Mesothelial cell of epicardium (in vitro differentiated cells): ENCODE measurements around the gene XRCC5. TPM values are rescaled to one million over a fixed set of nuclear protein-coding genes. Genes with fewer than 3 reads are reported as not detected.

ENCODE experiments used
- DNase-seq, 2 experiments: peaks; one replicate each; pipeline ENCODE4 v3.0.0; 2021; ENCODE audit warnings: low spot score in 2 of 2; ENCODE audit not compliant: unreplicated experiment in 2 of 2
- H3K27ac Mint-ChIP-seq: 2 replicates; pipeline ENCODE4 v1.8.0; 2021; ENCODE audit warnings: mixed read lengths
- H3K27me3 Mint-ChIP-seq: 2 replicates; pipeline ENCODE4 v1.8.0; 2021; ENCODE audit warnings: low read depth, mixed read lengths
- H3K36me3 Mint-ChIP-seq: 2 replicates; pipeline ENCODE4 v1.8.0; 2021; ENCODE audit warnings: mixed read lengths
- H3K4me1 Mint-ChIP-seq: 2 replicates; pipeline ENCODE4 v1.8.0; 2021; ENCODE audit warnings: mixed read lengths
- H3K4me3 Mint-ChIP-seq: 2 replicates; pipeline ENCODE4 v1.8.0; 2021; ENCODE audit warnings: mild to moderate bottlenecking, moderate library complexity, mixed read lengths
- H3K9me3 Mint-ChIP-seq: 2 replicates; pipeline ENCODE4 v1.8.0; 2021; ENCODE audit warnings: mixed read lengths
- CTCF ChIP-seq: fragments of 200-600 bp; sonication (generic); IDR thresholded peaks from one replicate; pipeline ENCODE4 v1.5.0; 2021; ENCODE audit warnings: antibody characterized with exemption; ENCODE audit not compliant: unreplicated experiment
- total RNA-seq: library from RNA; stranded (reverse); gene quantifications from 3 replicates; pipeline ENCODE4 v1.2.1, GENCODE V29; 2021

XRCC5 gene
- total RNA-seq, 1 donor from 2014 or later = 294 TPM

GRCh38 chr2:216242365-216242764 is 133.2 kb downstream of the XRCC5 start:
- H3K4me1 Mint-ChIP-seq = no peaks in the 10 kb centered on the region
- no peak for TF ChIP-seq CTCF
- no peak overlapping the region for H3K4me3 Mint-ChIP-seq
- H3K36me3 Mint-ChIP-seq = no peaks in the 10 kb centered on the region
- no peaks in the 10 kb centered on the region for H3K9me3 Mint-ChIP-seq
- no peak for DNase-seq
- no peak overlapping the region for H3K27ac Mint-ChIP-seq
- H3K27me3 Mint-ChIP-seq = peaks cover 4% of the 10 kb centered on the region

DNA sequence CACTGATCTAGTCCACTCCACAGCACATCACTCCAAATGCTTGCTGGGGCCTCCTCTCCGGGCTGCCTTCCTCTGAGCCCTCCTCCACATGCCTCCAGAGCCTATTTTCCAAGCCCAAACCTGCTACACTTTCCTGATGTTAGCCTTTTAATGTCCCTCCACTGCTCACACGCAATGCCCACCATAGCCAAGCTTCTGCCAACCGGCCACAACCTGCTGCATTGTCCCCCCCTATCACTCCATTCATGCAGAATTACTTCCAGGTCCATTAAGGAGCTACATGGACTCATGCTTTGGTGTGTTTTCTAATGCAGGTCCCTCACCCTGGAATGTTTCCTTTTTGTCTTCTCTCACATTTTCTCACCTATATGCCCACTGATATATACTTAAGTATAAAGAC is 133.9 kb downstream of the XRCC5 start:
- Mint-ChIP-seq H3K4me3 (no peak overlapping the region), H3K36me3 (no peaks in the 10 kb centered on the region), H3K27me3 (peaks cover 4% of the 10 kb centered on the region), H3K27ac (no peak overlapping the region), H3K9me3 (no peaks in the 10 kb centered on the region), H3K4me1 (no peaks in the 10 kb centered on the region)
- no peak for DNase-seq
- no peak for TF ChIP-seq CTCF

- H3K4me3 Mint-ChIP-seq = no peak overlapping the region
- peaks cover 11% of the 10 kb centered on the region for H3K9me3 Mint-ChIP-seq
- no peaks in the 10 kb centered on the region for H3K36me3 Mint-ChIP-seq
- H3K27me3 Mint-ChIP-seq = peaks cover 13% of the 10 kb centered on the region
- no peaks in the 10 kb centered on the region for H3K4me1 Mint-ChIP-seq
- no peak overlapping the region for H3K27ac Mint-ChIP-seq
- DNase-seq = no peak
- TF ChIP-seq CTCF = no peak
Observed at GRCh38 chr2:216245391-216245975, 136.3 kb downstream of the XRCC5 start.

- Mint-ChIP-seq H3K4me1 (no peaks in the 10 kb centered on the region), H3K27ac (no peak overlapping the region), H3K4me3 (no peak overlapping the region), H3K27me3 (peaks cover 18% of the 10 kb centered on the region), H3K36me3 (no peaks in the 10 kb centered on the region), H3K9me3 (peaks cover 11% of the 10 kb centered on the region)
- TF ChIP-seq CTCF = no peak
- no peak for DNase-seq
Observed at GRCh38 chr2:216246766-216247165, 137.6 kb downstream of the XRCC5 start.

Other genes with a start within 250 kb of the XRCC5 start
- gene MREG, start 95.8 kb upstream of the XRCC5 start, total RNA-seq = 11.4 to 12.8 TPM (median 11.9 TPM) in 3 replicates
- gene PECR, start 27.5 kb upstream of the XRCC5 start, total RNA-seq = 9.3 to 12.2 TPM (median 9.7 TPM) in 3 replicates
- 0.71 to 0.84 TPM (median 0.78 TPM) in 3 replicates for gene TMEM169, start 27.4 kb upstream of the XRCC5 start, total RNA-seq